K562 treated with DMSO at 1 percent for 4 hours (cell line): ENCODE results near the gene METTL26. TPM values are rescaled to one million over a fixed set of nuclear protein-coding genes. Genes with fewer than 3 reads are reported as not detected.

Source experiments
- total RNA-seq: library from RNA; unstranded; fragments of 300-600 nt; gene quantifications from 2 replicates; pipeline ENCODE4 v1.2.3, GENCODE V29; 2022; ENCODE audit not compliant: insufficient read depth

Gene METTL26
- 176 and 186 TPM in 2 replicates for total RNA-seq

GRCh38 chr16:636206-637080 lies at the start of gene METTL26:
Gene METTL26, minus strand, starts transcription at chr16:636305. Its CDS starts 15 bp downstream, at chr16:636290.

GRCh38 chr16:684071-684794 lies 48.1 kb upstream of the METTL26 start, which contains the start of gene JMJD8:
Gene JMJD8, minus strand, starts transcription at chr16:684334. Its CDS starts 15 bp downstream, at chr16:684319.

GRCh38 chr16:679814-680624 lies 43.9 kb upstream of the METTL26 start, which contains the start of gene STUB1:
Gene STUB1, plus strand, starts transcription at chr16:680410. Its CDS starts 116 bp downstream, at chr16:680526.

GRCh38 chr16:674968-675883 lies 39.1 kb upstream of the METTL26 start, which contains the start of gene RHBDL1:
Gene RHBDL1, plus strand, starts transcription at chr16:675671. Its CDS starts 120 bp downstream, at chr16:675791.

GRCh38 chr16:667780-668518 lies 31.8 kb upstream of the METTL26 start, which contains the start of gene RHOT2:
Gene RHOT2, plus strand, starts transcription at chr16:668132. Its CDS starts 68 bp downstream, at chr16:668200.

GRCh38 chr16:648781-649589 lies 12.9 kb upstream of the METTL26 start, which contains the start of gene WDR90:
Gene WDR90, plus strand, starts transcription at chr16:649365. Its CDS starts 52 bp downstream, at chr16:649417.

GRCh38 chr16:641326-642188 lies 5.5 kb upstream of the METTL26 start, which contains the start of gene MCRIP2:
Gene MCRIP2, plus strand, starts transcription at chr16:641828. Its CDS starts 164 bp downstream, at chr16:641992.

GRCh38 chr16:630815-631405 lies 5.2 kb downstream of the METTL26 start, which contains the start of gene WFIKKN1:
Gene WFIKKN1, plus strand, starts transcription at chr16:630985. Its CDS starts 269 bp downstream, at chr16:631254.

GRCh38 chr16:589658-590187 lies 46.4 kb downstream of the METTL26 start, which contains the start of gene RAB40C:
Gene RAB40C, plus strand, starts transcription at chr16:590066. Its CDS starts 226 bp downstream, at chr16:590292.

Other genes with a start within 250 kb of the METTL26 start
- gene NME4, start 239.1 kb downstream of the METTL26 start, total RNA-seq, result 226 and 252 TPM in 2 replicates
- 33.8 and 38.1 TPM in 2 replicates for gene DECR2, start 234.4 kb downstream of the METTL26 start, total RNA-seq
- gene RAB11FIP3, start 210.7 kb downstream of the METTL26 start, total RNA-seq, result 10.8 and 10.9 TPM in 2 replicates
- gene CAPN15, start 108.6 kb downstream of the METTL26 start, total RNA-seq, result 55.1 and 67.7 TPM in 2 replicates
- not detected in 2 replicates for gene PRR35, start 75.9 kb downstream of the METTL26 start, total RNA-seq
- gene NHLRC4, start 69.3 kb downstream of the METTL26 start, total RNA-seq, result 4.3 and 5.8 TPM in 2 replicates
- 36.7 and 38.3 TPM in 2 replicates for gene PIGQ, start 66.3 kb downstream of the METTL26 start, total RNA-seq
- 25.1 and 27.0 TPM in 2 replicates for gene RAB40C, start 46.2 kb downstream of the METTL26 start, total RNA-seq
- 8.4 and 9.7 TPM in 2 replicates for gene WFIKKN1, start 5.3 kb downstream of the METTL26 start, total RNA-seq
- 83.7 and 110 TPM in 2 replicates for gene MCRIP2, start 5.5 kb upstream of the METTL26 start, total RNA-seq
- gene WDR90, start 13.1 kb upstream of the METTL26 start, total RNA-seq, result 3.4 and 4.8 TPM in 2 replicates
- 128 and 154 TPM in 2 replicates for gene RHOT2, start 31.8 kb upstream of the METTL26 start, total RNA-seq
- gene RHBDL1, start 39.4 kb upstream of the METTL26 start, total RNA-seq, result 2.8 and 4.2 TPM in 2 replicates
- gene STUB1, start 44.1 kb upstream of the METTL26 start, total RNA-seq, result 129 and 139 TPM in 2 replicates
- 88.7 and 91.8 TPM in 2 replicates for gene JMJD8, start 48.0 kb upstream of the METTL26 start, total RNA-seq
- 19.6 and 21.8 TPM in 2 replicates for gene WDR24, start 54.1 kb upstream of the METTL26 start, total RNA-seq
- 3.4 and 6.3 TPM in 2 replicates for gene FBXL16, start 69.5 kb upstream of the METTL26 start, total RNA-seq
- gene METRN, start 78.8 kb upstream of the METTL26 start, total RNA-seq, result 21.4 and 37.4 TPM in 2 replicates
- gene ANTKMT, start 84.8 kb upstream of the METTL26 start, total RNA-seq, result 56.5 and 66.4 TPM in 2 replicates
- gene CCDC78, start 90.1 kb upstream of the METTL26 start, total RNA-seq, result 0.51 and 1.4 TPM in 2 replicates
- gene HAGHL, start 90.8 kb upstream of the METTL26 start, total RNA-seq, result 30.6 and 31.8 TPM in 2 replicates
- gene CIAO3, start 104.7 kb upstream of the METTL26 start, total RNA-seq, result 26.1 and 31.9 TPM in 2 replicates
- not detected in 2 replicates for gene MSLN, start 124.4 kb upstream of the METTL26 start, total RNA-seq
- gene RPUSD1, start 152.1 kb upstream of the METTL26 start, total RNA-seq, result 45.1 and 50.9 TPM in 2 replicates
- gene CHTF18, start 152.3 kb upstream of the METTL26 start, total RNA-seq, result 25.9 and 26.9 TPM in 2 replicates
- gene GNG13, start 164.4 kb upstream of the METTL26 start, total RNA-seq, result not detected in 2 replicates